DMS153 (cell line): ENCODE data around the gene RNF144A.
"Not testable (repeated sequence)": the region's sequence is repeated elsewhere in the genome, so short reads cannot be mapped to it uniquely, and the experiment has no call there.

Source experiments
- DNase-seq: peaks from one replicate; lab custom pipeline; 2025; lab: John Stamatoyannopoulos, UW

Gene RNF144A

GRCh38 chr2:6929196-6929819, 12.1 kb downstream of the RNF144A start:
- DNase-seq = no peak

GRCh38 chr2:6930923-6931647, 13.9 kb downstream of the RNF144A start:
- DNase-seq = no peak

GRCh38 chr2:6931753-6932152, 14.5 kb downstream of the RNF144A start:
- DNase-seq = no peak

GRCh38 chr2:6932206-6932605, 15.0 kb downstream of the RNF144A start:
- DNase-seq = no peak

- DNase-seq = no peak
Measured at GRCh38 chr2:6932828-6933227, 15.6 kb downstream of the RNF144A start.

GRCh38 chr2:6933911-6934310, 16.7 kb downstream of the RNF144A start:
- DNase-seq = no peak

GRCh38 chr2:6934345-6934744, 17.1 kb downstream of the RNF144A start:
- no peak for DNase-seq

GRCh38 chr2:6934758-6935651, 17.8 kb downstream of the RNF144A start:
- DNase-seq = no peak

- not testable (repeated sequence) for DNase-seq
Measured at GRCh38 chr2:6935652-6936020, 18.4 kb downstream of the RNF144A start.

GRCh38 chr2:6937157-6937556, 19.9 kb downstream of the RNF144A start:
- no peak for DNase-seq

GRCh38 chr2:6937582-6937981, 20.4 kb downstream of the RNF144A start:
- no peak for DNase-seq

GRCh38 chr2:6939071-6939470, 21.9 kb downstream of the RNF144A start:
- no peak for DNase-seq

- no peak for DNase-seq
Measured at GRCh38 chr2:6940820-6941219, 23.6 kb downstream of the RNF144A start.

- no peak for DNase-seq
Measured at GRCh38 chr2:6941299-6942046, 24.3 kb downstream of the RNF144A start.

GRCh38 chr2:6942848-6943247, 25.6 kb downstream of the RNF144A start:
- DNase-seq = no peak

- no peak for DNase-seq
Measured at GRCh38 chr2:6943523-6943922, 26.3 kb downstream of the RNF144A start.

- DNase-seq = no peak
Measured at GRCh38 chr2:6943971-6944370, 26.8 kb downstream of the RNF144A start.

- DNase-seq = no peak
Measured at GRCh38 chr2:6944555-6944954, 27.3 kb downstream of the RNF144A start.

GRCh38 chr2:6945087-6945813, 28.0 kb downstream of the RNF144A start:
- DNase-seq = no peak

- no peak for DNase-seq
Measured at GRCh38 chr2:6945821-6946220, 28.6 kb downstream of the RNF144A start.

- no peak for DNase-seq
Measured at GRCh38 chr2:6946722-6947121, 29.5 kb downstream of the RNF144A start.
